Transverse colon (tissue), 3 donors: ENCODE data around the gene ABCA5.

ENCODE experiments used
- EP300 ChIP-seq: sonication (generic); formaldehyde crosslinking; IDR thresholded peaks from one replicate; pipeline ENCODE4 v1.6.1; 2017; ENCODE audit warnings: antibody characterized with exemption, low read depth
- TF ChIP-seq, protein P1 (sequence below), 5 experiments: fragments of 200-600 bp in 3 of 5; fragments of 450-650 bp in 2 of 5; sonication (generic) in 3 of 5; IDR thresholded peaks; 1 replicate in 2 of 5; 2 replicates in 3 of 5; pipeline ENCODE4 v1.5.1; 2016 to 2017; ENCODE audit warnings: antibody characterized with exemption in 5 of 5, inconsistent platforms in 3 of 5, mild to moderate bottlenecking in 2 of 5, moderate library complexity in 1 of 5

- TF ChIP-seq, protein P1, sequence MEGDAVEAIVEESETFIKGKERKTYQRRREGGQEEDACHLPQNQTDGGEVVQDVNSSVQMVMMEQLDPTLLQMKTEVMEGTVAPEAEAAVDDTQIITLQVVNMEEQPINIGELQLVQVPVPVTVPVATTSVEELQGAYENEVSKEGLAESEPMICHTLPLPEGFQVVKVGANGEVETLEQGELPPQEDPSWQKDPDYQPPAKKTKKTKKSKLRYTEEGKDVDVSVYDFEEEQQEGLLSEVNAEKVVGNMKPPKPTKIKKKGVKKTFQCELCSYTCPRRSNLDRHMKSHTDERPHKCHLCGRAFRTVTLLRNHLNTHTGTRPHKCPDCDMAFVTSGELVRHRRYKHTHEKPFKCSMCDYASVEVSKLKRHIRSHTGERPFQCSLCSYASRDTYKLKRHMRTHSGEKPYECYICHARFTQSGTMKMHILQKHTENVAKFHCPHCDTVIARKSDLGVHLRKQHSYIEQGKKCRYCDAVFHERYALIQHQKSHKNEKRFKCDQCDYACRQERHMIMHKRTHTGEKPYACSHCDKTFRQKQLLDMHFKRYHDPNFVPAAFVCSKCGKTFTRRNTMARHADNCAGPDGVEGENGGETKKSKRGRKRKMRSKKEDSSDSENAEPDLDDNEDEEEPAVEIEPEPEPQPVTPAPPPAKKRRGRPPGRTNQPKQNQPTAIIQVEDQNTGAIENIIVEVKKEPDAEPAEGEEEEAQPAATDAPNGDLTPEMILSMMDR (IDR thresholded peaks at IDR 0.05): no peak
- no peak for TF ChIP-seq EP300
These were observed 119.8 kb downstream of the ABCA5 start for GRCh38 chr17:69207151-69207550.
